Breast epithelium (tissue), 3 donors: ENCODE data around the gene TPPP3.

Experiments used
- POLR2AphosphoS5 ChIP-seq, 3 donors: sonication (generic); formaldehyde crosslinking; IDR thresholded peaks; one replicate each; pipeline ENCODE4 v1.6.1; 2017; ENCODE audit warnings: antibody characterized with exemption in 3 of 3
- TF ChIP-seq, protein P1 (sequence below), 3 donors: fragments of 450-650 bp; IDR thresholded peaks; one replicate each; pipeline ENCODE4 v1.5.1; 2016 to 2017; ENCODE audit warnings: antibody characterized with exemption in 3 of 3, mild to moderate bottlenecking in 3 of 3, moderate library complexity in 3 of 3

- TF ChIP-seq, protein P1, sequence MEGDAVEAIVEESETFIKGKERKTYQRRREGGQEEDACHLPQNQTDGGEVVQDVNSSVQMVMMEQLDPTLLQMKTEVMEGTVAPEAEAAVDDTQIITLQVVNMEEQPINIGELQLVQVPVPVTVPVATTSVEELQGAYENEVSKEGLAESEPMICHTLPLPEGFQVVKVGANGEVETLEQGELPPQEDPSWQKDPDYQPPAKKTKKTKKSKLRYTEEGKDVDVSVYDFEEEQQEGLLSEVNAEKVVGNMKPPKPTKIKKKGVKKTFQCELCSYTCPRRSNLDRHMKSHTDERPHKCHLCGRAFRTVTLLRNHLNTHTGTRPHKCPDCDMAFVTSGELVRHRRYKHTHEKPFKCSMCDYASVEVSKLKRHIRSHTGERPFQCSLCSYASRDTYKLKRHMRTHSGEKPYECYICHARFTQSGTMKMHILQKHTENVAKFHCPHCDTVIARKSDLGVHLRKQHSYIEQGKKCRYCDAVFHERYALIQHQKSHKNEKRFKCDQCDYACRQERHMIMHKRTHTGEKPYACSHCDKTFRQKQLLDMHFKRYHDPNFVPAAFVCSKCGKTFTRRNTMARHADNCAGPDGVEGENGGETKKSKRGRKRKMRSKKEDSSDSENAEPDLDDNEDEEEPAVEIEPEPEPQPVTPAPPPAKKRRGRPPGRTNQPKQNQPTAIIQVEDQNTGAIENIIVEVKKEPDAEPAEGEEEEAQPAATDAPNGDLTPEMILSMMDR (IDR thresholded peaks at IDR 0.05) = no peak
- TF ChIP-seq POLR2AphosphoS5 (IDR thresholded peaks at IDR 0.05) = no peak
Observed at GRCh38 chr16:67437513-67437912, 44.2 kb upstream of the TPPP3 start.
